ENCODE data around the gene IFITM5. TPM values are rescaled to one million over a fixed set of nuclear protein-coding genes. Genes with fewer than 3 reads are reported as not detected.

The IFITM5 gene
- total and polyA plus RNA-seq, 2 donors (not counting 1 experiment from before 2014, with no cell fraction given) = not detected

DNA sequence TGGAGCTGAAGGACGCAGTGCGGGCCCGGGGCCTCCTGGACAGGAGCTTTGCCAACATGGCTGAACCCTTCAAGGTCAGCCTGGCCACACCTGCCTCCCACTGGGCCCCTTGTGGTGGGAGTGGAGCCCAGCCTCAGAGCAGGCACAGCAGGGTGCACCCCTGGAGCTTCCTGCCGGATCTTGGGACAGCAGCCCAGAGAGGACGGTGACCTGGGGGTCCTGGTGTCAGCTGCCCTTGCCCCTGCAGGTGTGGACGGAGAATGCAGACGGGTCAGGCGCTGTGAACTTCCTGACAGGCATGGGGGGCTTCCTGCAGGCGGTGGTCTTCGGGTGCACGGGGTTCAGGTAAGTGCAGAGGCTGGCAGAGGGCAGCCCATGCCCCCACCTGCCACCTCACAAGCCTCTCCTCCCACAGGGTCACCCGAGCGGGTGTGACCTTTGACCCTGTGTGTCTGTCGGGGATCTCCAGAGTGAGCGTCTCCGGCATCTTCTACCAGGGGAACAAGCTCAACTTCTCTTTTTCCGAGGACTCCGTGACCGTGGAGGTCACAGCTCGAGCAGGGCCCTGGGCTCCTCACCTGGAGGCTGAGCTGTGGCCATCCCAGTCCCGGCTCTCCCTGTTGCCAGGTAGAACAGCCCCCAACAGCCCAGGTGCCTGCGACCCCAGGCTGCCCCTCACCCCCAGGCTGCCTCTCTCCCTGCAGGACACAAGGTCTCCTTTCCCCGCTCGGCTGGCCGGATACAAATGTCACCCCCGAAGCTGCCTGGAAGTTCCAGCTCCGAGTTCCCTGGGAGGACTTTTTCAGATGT lies 5.3 kb downstream of the IFITM5 start:
- H3K4me1 ChIP-seq (ENCODE audit: control insufficient read depth in 2 of 2, insufficient read depth in 2 of 2, low read length in 2 of 2) = peaks cover 4 to 11% of the 10 kb centered on the region in 2 donors
- no peaks in the 10 kb centered on the region for H3K36me3 ChIP-seq (replicated peaks in 1 of 2; ENCODE audit: control extremely low read depth in 1 of 2, control insufficient read depth in 1 of 2, extremely low read depth in 1 of 2, insufficient read depth in 2 of 2, low read length in 1 of 2)
- Mint-ChIP-seq H3K4me3 (no peak overlapping the region), H3K4me1 (peaks cover 10% of the 10 kb centered on the region), H3K27ac (no peak overlapping the region), H3K9me3 (ENCODE audit: insufficient read depth) (no peaks in the 10 kb centered on the region), H3K27me3 (peaks cover 7% of the 10 kb centered on the region)
- H3K9ac ChIP-seq (ENCODE audit: low read length) = no peak overlapping the region
- ATAC-seq (ENCODE audit: low read depth) (no peak), DNase-seq (no peak)
- no peak overlapping the region for H3K27ac ChIP-seq (ENCODE audit: low read length in 2 of 2)
- POLR2A ChIA-PET = interaction anchor here (0.6 kb wide), 1 partner anchor 11 kb away, joined by 6 read pairs; no protein-coding TSS in a partner anchor
- whole genome bisulfite sequencing (ENCODE audit: insufficient coverage) = 96% methylated on average over 27 of the region's 27 CpGs
- peaks cover 0 to 6% (median 0%) of the 10 kb centered on the region in 4 experiments for H3K27me3 ChIP-seq (replicated peaks in 1 of 4; ENCODE audit: control extremely low read depth in 1 of 4, control insufficient read depth in 3 of 4, insufficient read depth in 4 of 4, low read length in 3 of 4)
- H2AFZ ChIP-seq (ENCODE audit: insufficient read depth, low read depth, low read length, poor library complexity, severe bottlenecking) = no peak overlapping the region
- TF ChIP-seq, protein P1, sequence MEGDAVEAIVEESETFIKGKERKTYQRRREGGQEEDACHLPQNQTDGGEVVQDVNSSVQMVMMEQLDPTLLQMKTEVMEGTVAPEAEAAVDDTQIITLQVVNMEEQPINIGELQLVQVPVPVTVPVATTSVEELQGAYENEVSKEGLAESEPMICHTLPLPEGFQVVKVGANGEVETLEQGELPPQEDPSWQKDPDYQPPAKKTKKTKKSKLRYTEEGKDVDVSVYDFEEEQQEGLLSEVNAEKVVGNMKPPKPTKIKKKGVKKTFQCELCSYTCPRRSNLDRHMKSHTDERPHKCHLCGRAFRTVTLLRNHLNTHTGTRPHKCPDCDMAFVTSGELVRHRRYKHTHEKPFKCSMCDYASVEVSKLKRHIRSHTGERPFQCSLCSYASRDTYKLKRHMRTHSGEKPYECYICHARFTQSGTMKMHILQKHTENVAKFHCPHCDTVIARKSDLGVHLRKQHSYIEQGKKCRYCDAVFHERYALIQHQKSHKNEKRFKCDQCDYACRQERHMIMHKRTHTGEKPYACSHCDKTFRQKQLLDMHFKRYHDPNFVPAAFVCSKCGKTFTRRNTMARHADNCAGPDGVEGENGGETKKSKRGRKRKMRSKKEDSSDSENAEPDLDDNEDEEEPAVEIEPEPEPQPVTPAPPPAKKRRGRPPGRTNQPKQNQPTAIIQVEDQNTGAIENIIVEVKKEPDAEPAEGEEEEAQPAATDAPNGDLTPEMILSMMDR (IDR thresholded peaks at IDR 0.05) = no peak
- TF ChIP-seq EZH2 (IDR thresholded peaks at IDR 0.05; ENCODE audit: borderline replicate concordance, insufficient read depth, low read depth, low read length, poor library complexity, severe bottlenecking) = no peak
- no peak overlapping the region for H3K4me3 ChIP-seq (ENCODE audit: control extremely low read depth in 1 of 5, extremely low read depth in 1 of 5, insufficient read depth in 1 of 5, low read depth in 2 of 5, low read length in 4 of 5)
- no peaks in the 10 kb centered on the region for H4K20me1 ChIP-seq (ENCODE audit: control insufficient read depth, insufficient read depth, low read length, poor library complexity, severe bottlenecking)
- H3K4me2 ChIP-seq (replicated peaks; ENCODE audit: low read depth, low read length, poor library complexity, severe bottlenecking) = no peak overlapping the region
- CTCF ChIA-PET = interaction anchor here (1.1 to 1.5 kb wide), 2 partner anchors 11 to 12 kb away, joined by 3 to 4 read pairs; no protein-coding TSS in a partner anchor
- H3K9me3 ChIP-seq (ENCODE audit: control extremely low read depth in 1 of 3, control insufficient read depth in 2 of 3, insufficient read depth in 1 of 3, low read length in 2 of 3) = no peaks in the 10 kb centered on the region
- no peaks in the 10 kb centered on the region for H3K79me2 ChIP-seq (ENCODE audit: control insufficient read depth, insufficient read depth, low read length)
- intact Hi-C loops (cut with micrococcal nuclease) = no loop called here

DNA sequence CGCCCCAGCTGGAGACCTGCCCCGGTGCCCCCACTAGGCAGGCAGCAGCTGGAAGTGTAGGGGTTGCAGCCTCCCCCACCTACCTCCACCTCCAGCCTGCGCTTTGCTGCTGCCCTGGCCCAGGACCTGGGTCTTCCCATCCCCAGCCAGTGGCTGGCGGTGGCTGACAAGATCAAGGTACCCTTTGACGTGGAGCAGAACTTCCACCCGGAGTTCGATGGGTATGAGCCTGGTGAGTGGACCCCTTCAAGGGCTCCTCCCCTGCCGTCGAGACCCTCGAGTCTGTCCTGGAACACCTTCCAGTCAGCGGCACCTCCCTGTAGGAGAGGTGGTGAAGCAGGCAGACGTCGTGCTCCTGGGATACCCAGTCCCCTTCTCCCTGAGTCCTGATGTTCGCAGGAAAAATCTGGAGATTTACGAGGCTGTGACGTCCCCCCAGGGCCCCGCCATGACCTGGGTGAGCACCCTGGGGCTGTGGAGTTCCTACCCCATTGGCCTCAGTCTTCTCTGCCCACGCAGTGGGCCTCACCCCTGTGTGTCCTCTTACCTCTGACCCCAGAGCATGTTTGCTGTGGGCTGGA lies 6.0 kb downstream of the IFITM5 start:
- Mint-ChIP-seq H3K27ac (no peak overlapping the region), H3K9me3 (ENCODE audit: insufficient read depth) (no peaks in the 10 kb centered on the region), H3K4me3 (no peak overlapping the region), H3K4me1 (peaks cover 10% of the 10 kb centered on the region), H3K27me3 (peaks cover 7% of the 10 kb centered on the region)
- Histone ChIP-seq H2AFZ (ENCODE audit: insufficient read depth, low read depth, low read length, poor library complexity, severe bottlenecking) (no peak overlapping the region), H4K20me1 (ENCODE audit: control insufficient read depth, insufficient read depth, low read length, poor library complexity, severe bottlenecking) (no peaks in the 10 kb centered on the region), H3K36me3 (replicated peaks in 1 of 2; ENCODE audit: control extremely low read depth in 1 of 2, control insufficient read depth in 1 of 2, extremely low read depth in 1 of 2, insufficient read depth in 2 of 2, low read length in 1 of 2) (no peaks in the 10 kb centered on the region), H3K27me3 (replicated peaks in 1 of 4; ENCODE audit: control extremely low read depth in 1 of 4, control insufficient read depth in 3 of 4, insufficient read depth in 4 of 4, low read length in 3 of 4) (no peaks in the 10 kb centered on the region), H3K9ac (ENCODE audit: low read length) (no peak overlapping the region), H3K79me2 (ENCODE audit: control insufficient read depth, insufficient read depth, low read length) (peaks cover 3% of the 10 kb centered on the region), H3K4me1 (ENCODE audit: control insufficient read depth in 2 of 2, insufficient read depth in 2 of 2, low read length in 2 of 2) (peaks cover 4 to 12% of the 10 kb centered on the region in 2 donors), H3K4me2 (replicated peaks; ENCODE audit: low read depth, low read length, poor library complexity, severe bottlenecking) (no peak overlapping the region), H3K27ac (ENCODE audit: low read length in 2 of 2) (no peak overlapping the region), H3K4me3 (ENCODE audit: control extremely low read depth in 1 of 5, extremely low read depth in 1 of 5, insufficient read depth in 1 of 5, low read depth in 2 of 5, low read length in 4 of 5) (no peak overlapping the region), H3K9me3 (ENCODE audit: control extremely low read depth in 1 of 3, control insufficient read depth in 2 of 3, insufficient read depth in 1 of 3, low read length in 2 of 3) (no peaks in the 10 kb centered on the region)
- CTCF ChIA-PET = interaction anchor here (1.1 to 1.5 kb wide), 2 partner anchors 11 to 13 kb away, joined by 3 to 4 read pairs; no protein-coding TSS in a partner anchor
- POLR2A ChIA-PET = no interaction called here
- TF ChIP-seq EZH2 (IDR thresholded peaks at IDR 0.05; ENCODE audit: borderline replicate concordance, insufficient read depth, low read depth, low read length, poor library complexity, severe bottlenecking) = no peak
- TF ChIP-seq, protein P1 (IDR thresholded peaks at IDR 0.05) = no peak
- ATAC-seq (ENCODE audit: low read depth) = no peak
- WGBS (ENCODE audit: insufficient coverage) = 97% methylated on average over 16 of the region's 18 CpGs
- intact Hi-C loops (cut with micrococcal nuclease) = no loop called here
- DNase-seq = no peak
